Activated B cell treated with CpG ODN at 0.5 μM for 24 hours (primary cell): Measurements from ENCODE around the gene SLC2A14. TPM values are rescaled to one million over a fixed set of nuclear protein-coding genes. Genes with fewer than 3 reads are reported as not detected.
"Not testable (repeated sequence)": the region's sequence is repeated elsewhere in the genome, so short reads cannot be mapped to it uniquely, and the experiment has no call there.

ENCODE experiments used
- ATAC-seq: fragments of 200-7000 bp; cut with Tn5 transposase; one replicate; pipeline ENCODE4 v1.10.0; 2021; ENCODE audit warnings: low read depth, mild to moderate bottlenecking, moderate library complexity
- CTCF ChIA-PET: fragments of 350-600 bp; sonication (Branson Sonifier 250); formaldehyde crosslinking; loops from one replicate; lab custom pipeline; 2021; ENCODE audit warnings: antibody characterized with exemption; lab: Charles Lee
- POLR2A ChIA-PET: fragments of 350-600 bp; sonication (Branson Sonifier 250); formaldehyde crosslinking; loops from one replicate; lab custom pipeline; 2021; ENCODE audit warnings: antibody characterized with exemption; lab: Charles Lee
- DNase-seq: peaks from one replicate; pipeline ENCODE4 v3.0.0; 2022
- H3K27ac Mint-ChIP-seq: one replicate; pipeline ENCODE4 v1.8.0; 2020; ENCODE audit warnings: mixed read lengths
- H3K27me3 Mint-ChIP-seq: one replicate; pipeline ENCODE4 v1.8.0; 2021; ENCODE audit warnings: mixed read lengths
- H3K36me3 Mint-ChIP-seq: one replicate; pipeline ENCODE4 v1.8.0; 2021; ENCODE audit warnings: low read depth, mixed read lengths
- H3K4me1 Mint-ChIP-seq: one replicate; pipeline ENCODE4 v1.8.0; 2021; ENCODE audit warnings: mixed read lengths
- H3K4me3 Mint-ChIP-seq: one replicate; pipeline ENCODE4 v1.8.0; 2020; ENCODE audit warnings: mild to moderate bottlenecking, mixed read lengths
- H3K9me3 Mint-ChIP-seq: one replicate; pipeline ENCODE4 v1.8.0; 2020; ENCODE audit warnings: mixed read lengths
- CTCF ChIP-seq: fragments of 200-600 bp; IDR thresholded peaks from one replicate; pipeline ENCODE4 v1.8.0; 2022; ENCODE audit warnings: antibody characterized with exemption, mild to moderate bottlenecking
- intact Hi-C: fragments of 100-400 bp; cut with micrococcal nuclease; formaldehyde crosslinking; loops from one replicate; pipeline ENCODE4 v1.15.1; 2024
- total RNA-seq: library from RNA; stranded (reverse); gene quantifications from 2 replicates; pipeline ENCODE4 v1.2.3, GENCODE V29; 2022

The SLC2A14 gene
- 1.4 and 1.8 TPM in 2 replicates for total RNA-seq

GRCh38 chr12:7872566-7873319 lies at the start of gene SLC2A14:
SLC2A14 (minus strand) TSS chr12:7872915; CDS start chr12:7869880, 3,035 bp downstream.
- ChIA-PET CTCF (no interaction called here), POLR2A (interaction anchor here (0.6 kb wide), 1 partner anchor 28 kb away, joined by 3 read pairs; no protein-coding TSS in a partner anchor)
- ATAC-seq (no peak), DNase-seq (no peak)
- intact Hi-C loops: no loop called here
- no peaks in the 10 kb centered on the region for H3K36me3 Mint-ChIP-seq
- H3K27ac Mint-ChIP-seq: no peak within 1 kb of the TSS
- no peaks in the 10 kb centered on the region for H3K4me1 Mint-ChIP-seq
- H3K4me3 Mint-ChIP-seq: no peak within 1 kb of the TSS
- TF ChIP-seq CTCF: no peak
- H3K9me3 Mint-ChIP-seq: no peaks in the 10 kb centered on the region
- peaks cover 20% of the 10 kb centered on the region for H3K27me3 Mint-ChIP-seq

GRCh38 chr12:7921181-7921580 lies 48.5 kb upstream of the SLC2A14 start:
- H3K27me3 Mint-ChIP-seq, CTCF ChIA-PET, H3K4me3 Mint-ChIP-seq, intact Hi-C loops, H3K9me3 Mint-ChIP-seq, DNase-seq, H3K4me1 Mint-ChIP-seq, ATAC-seq, H3K27ac Mint-ChIP-seq: not testable (repeated sequence)
- POLR2A ChIA-PET: interaction anchor here (0.8 kb wide), 1 partner anchor 12 kb away, joined by 3 read pairs; no protein-coding TSS in a partner anchor
- H3K36me3 Mint-ChIP-seq: peaks cover 80% of the 10 kb centered on the region

- H3K4me1 Mint-ChIP-seq, intact Hi-C loops, ATAC-seq, H3K27me3 Mint-ChIP-seq, DNase-seq, H3K27ac Mint-ChIP-seq, H3K9me3 Mint-ChIP-seq, H3K4me3 Mint-ChIP-seq: not testable (repeated sequence)
- ChIA-PET POLR2A (interaction anchor here (0.6 to 1.7 kb wide), 2 partner anchors 15 to 212 kb away, joined by 5 to 7 read pairs; no protein-coding TSS in a partner anchor), CTCF (interaction anchor here (0.8 to 1.8 kb wide), 2 partner anchors 13 to 14 kb away, joined by 3 to 5 read pairs; no protein-coding TSS in a partner anchor)
- H3K36me3 Mint-ChIP-seq: peaks cover 60% of the 10 kb centered on the region
Observed at GRCh38 chr12:7918268-7918590, 45.5 kb upstream of the SLC2A14 start.

- Mint-ChIP-seq H3K4me1 (no peaks in the 10 kb centered on the region), H3K27me3 (no peaks in the 10 kb centered on the region), H3K36me3 (peaks cover 54% of the 10 kb centered on the region), H3K9me3 (no peaks in the 10 kb centered on the region), H3K4me3 (no peak overlapping the region), H3K27ac (no peak overlapping the region)
- ChIA-PET CTCF (interaction anchor here (1.8 kb wide), 1 partner anchor 15 kb away, joined by 5 read pairs; no protein-coding TSS in a partner anchor), POLR2A (interaction anchor here (0.6 to 1.7 kb wide), 3 partner anchors 15 to 140 kb away, joined by 3 to 7 read pairs (median 4); no protein-coding TSS in a partner anchor)
- DNase-seq (no peak), ATAC-seq (no peak)
- TF ChIP-seq CTCF: no peak
- intact Hi-C loops: no loop called here
Observed at GRCh38 chr12:7917392-7918267, 44.9 kb upstream of the SLC2A14 start.

GRCh38 chr12:7916936-7917335 lies 44.2 kb upstream of the SLC2A14 start:
- CTCF ChIA-PET: no interaction called here
- Mint-ChIP-seq H3K27me3 (no peaks in the 10 kb centered on the region), H3K27ac (no peak overlapping the region), H3K9me3 (no peaks in the 10 kb centered on the region), H3K4me3 (no peak overlapping the region), H3K36me3 (peaks cover 47% of the 10 kb centered on the region), H3K4me1 (no peaks in the 10 kb centered on the region)
- no peak for TF ChIP-seq CTCF
- ATAC-seq (no peak), DNase-seq (no peak)
- intact Hi-C loops: no loop called here
- POLR2A ChIA-PET: interaction anchor here (0.6 kb wide), 1 partner anchor 141 kb away, joined by 4 read pairs; no protein-coding TSS in a partner anchor
